GM12878 (cell line): ENCODE measurements around the gene AIG1.

Experiments
- CREM ChIP-seq: IDR thresholded peaks from 2 replicates; pipeline ENCODE4 v1.6.1; 2014; ENCODE audit warnings: antibody characterized with exemption, low read depth
- ZNF274 ChIP-seq: IDR thresholded peaks from one replicate; pipeline ENCODE4 v1.8.0; 2011; ENCODE audit not compliant: insufficient read length, insufficient read depth
- TF ChIP-seq, protein P1 (sequence below), 3 experiments: IDR thresholded peaks in 2 of 3; conservative IDR thresholded peaks in 1 of 3; 2 replicates each; pipeline ENCODE4 v1.5.1; 2011; ENCODE audit warnings: low read depth in 3 of 3, low read length in 3 of 3, mild to moderate bottlenecking in 3 of 3, control low read depth in 2 of 3, moderate library complexity in 2 of 3, inconsistent platforms in 1 of 3, mixed read lengths in 1 of 3; ENCODE audit not compliant: control insufficient read depth in 2 of 3, insufficient read depth in 1 of 3; ENCODE audit errors: extremely low read depth in 1 of 3

- TF ChIP-seq ZNF274 (no peak), CREM (no peak)
- TF ChIP-seq, protein P1, sequence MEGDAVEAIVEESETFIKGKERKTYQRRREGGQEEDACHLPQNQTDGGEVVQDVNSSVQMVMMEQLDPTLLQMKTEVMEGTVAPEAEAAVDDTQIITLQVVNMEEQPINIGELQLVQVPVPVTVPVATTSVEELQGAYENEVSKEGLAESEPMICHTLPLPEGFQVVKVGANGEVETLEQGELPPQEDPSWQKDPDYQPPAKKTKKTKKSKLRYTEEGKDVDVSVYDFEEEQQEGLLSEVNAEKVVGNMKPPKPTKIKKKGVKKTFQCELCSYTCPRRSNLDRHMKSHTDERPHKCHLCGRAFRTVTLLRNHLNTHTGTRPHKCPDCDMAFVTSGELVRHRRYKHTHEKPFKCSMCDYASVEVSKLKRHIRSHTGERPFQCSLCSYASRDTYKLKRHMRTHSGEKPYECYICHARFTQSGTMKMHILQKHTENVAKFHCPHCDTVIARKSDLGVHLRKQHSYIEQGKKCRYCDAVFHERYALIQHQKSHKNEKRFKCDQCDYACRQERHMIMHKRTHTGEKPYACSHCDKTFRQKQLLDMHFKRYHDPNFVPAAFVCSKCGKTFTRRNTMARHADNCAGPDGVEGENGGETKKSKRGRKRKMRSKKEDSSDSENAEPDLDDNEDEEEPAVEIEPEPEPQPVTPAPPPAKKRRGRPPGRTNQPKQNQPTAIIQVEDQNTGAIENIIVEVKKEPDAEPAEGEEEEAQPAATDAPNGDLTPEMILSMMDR (IDR thresholded peaks at IDR 0.05 in 2 of 3, conservative IDR thresholded peaks at IDR 0.05 in 1 of 3; ENCODE audit: control insufficient read depth in 2 of 3, extremely low read depth in 1 of 3, insufficient read depth in 1 of 3, low read depth in 3 of 3, low read length in 3 of 3) = no peak
These were observed 37.0 kb upstream of the AIG1 start for GRCh38 chr6:143023695-143024094.
